PC-3 (cell line): ENCODE measurements around the gene TSSC4. TPM values are rescaled to one million over a fixed set of nuclear protein-coding genes. Genes with fewer than 3 reads are reported as not detected.
A peak's percentile ranks its signal among the peaks of the same experiment; 100 is the strongest.

Experiments
- ATAC-seq: fragments of 200-7000 bp; cut with Tn5 transposase; 2 replicates; pipeline ENCODE4 v1.9.1; 2020; ENCODE audit warnings: mild to moderate bottlenecking, moderate library complexity
- Bru-seq: library from RNA; stranded (reverse); fragments of 400-500 nt; gene quantifications from one replicate; lab custom pipeline; 2021; lab: Mats Ljungman, UMichigan
- BruChase-seq, 2 experiments: library from RNA; stranded (reverse); fragments of 400-500 nt; gene quantifications; one replicate each; lab custom pipeline; 2021; lab: Mats Ljungman, UMichigan
- BruUV-seq: library from RNA; stranded (reverse); fragments of 400-500 nt; replicated peaks from 2 replicates; lab custom pipeline; 2021; lab: Mats Ljungman, UMichigan
- CTCF ChIA-PET: fragments of 300-600 bp; sonication (Branson Sonifier 250); formaldehyde crosslinking; loops from one replicate; lab custom pipeline; 2022; ENCODE audit warnings: antibody characterized with exemption; lab: Charles Lee
- POLR2A ChIA-PET: fragments of 300-600 bp; sonication (Branson Sonifier 250); formaldehyde crosslinking; loops from one replicate; lab custom pipeline; 2022; ENCODE audit warnings: antibody characterized with exemption; ENCODE audit not compliant: unreplicated experiment; lab: Charles Lee
- DNase-seq: peaks from one replicate; pipeline ENCODE4 v3.0.0-alpha.2; 2015
- H2AFZ ChIP-seq: fragments of 300-600 bp; sonication (generic); 2 replicates; pipeline ENCODE4 v1.6.0; 2016; ENCODE audit warnings: antibody characterized with exemption, low read length
- H3F3A ChIP-seq: fragments of 300-600 bp; sonication (generic); one replicate; pipeline ENCODE4 v1.6.0; 2017; ENCODE audit warnings: antibody characterized with exemption, low read length, control low read depth, mild to moderate bottlenecking; ENCODE audit not compliant: unreplicated experiment
- H3K27ac ChIP-seq: fragments of 300-600 bp; sonication (generic); 2 replicates; pipeline ENCODE4 v1.5.1; 2016; ENCODE audit warnings: mild to moderate bottlenecking, low read length
- H3K27me3 ChIP-seq: fragments of 300-600 bp; sonication (generic); 2 replicates; pipeline ENCODE4 v1.6.1; 2016; ENCODE audit warnings: low read length, mixed read lengths
- H3K36me3 ChIP-seq: fragments of 300-600 bp; sonication (generic); 2 replicates; pipeline ENCODE4 v1.6.1; 2016; ENCODE audit warnings: low read depth, mixed run types, low read length, mixed read lengths
- H3K4me1 ChIP-seq: fragments of 300-600 bp; sonication (generic); 2 replicates; pipeline ENCODE4 v1.5.1; 2016; ENCODE audit warnings: low read length; ENCODE audit not compliant: insufficient read depth
- H3K4me2 ChIP-seq: fragments of 300-600 bp; sonication (generic); 2 replicates; pipeline ENCODE4 v1.6.0; 2016; ENCODE audit warnings: low read length
- H3K4me3 ChIP-seq: fragments of 300-600 bp; sonication (generic); 2 replicates; pipeline ENCODE4 v1.5.1; 2016; ENCODE audit warnings: mild to moderate bottlenecking, low read length, mixed read lengths
- H3K79me2 ChIP-seq: fragments of 300-600 bp; sonication (generic); 2 replicates; pipeline ENCODE4 v1.6.1; 2017; ENCODE audit warnings: low read length, mixed read lengths
- H3K9ac ChIP-seq: fragments of 300-600 bp; sonication (generic); 2 replicates; pipeline ENCODE4 v1.6.0; 2016; ENCODE audit warnings: mild to moderate bottlenecking, low read length
- H3K9me2 ChIP-seq: fragments of 300-600 bp; sonication (generic); replicated peaks from 2 replicates; pipeline ENCODE4 v1.6.1; 2016; ENCODE audit warnings: mixed run types, low read length, mixed read lengths
- H3K9me3 ChIP-seq: fragments of 300-600 bp; sonication (generic); 2 replicates; pipeline ENCODE4 v1.6.1; 2016; ENCODE audit warnings: low read length, mixed read lengths
- H4K20me1 ChIP-seq: fragments of 300-600 bp; sonication (generic); 2 replicates; pipeline ENCODE4 v1.6.1; 2016; ENCODE audit warnings: low read length, mixed read lengths
- CTCF ChIP-seq: fragments of 300-600 bp; sonication (generic); conservative IDR thresholded peaks from 2 replicates; pipeline ENCODE4 v1.5.1; 2017; ENCODE audit warnings: antibody characterized with exemption, low read depth, mild to moderate bottlenecking, low read length
- EZH2 ChIP-seq: fragments of 300-600 bp; sonication (generic); IDR thresholded peaks from one replicate; pipeline ENCODE4 v1.6.1; 2017; ENCODE audit warnings: antibody characterized with exemption, mild to moderate bottlenecking, low read length; ENCODE audit not compliant: unreplicated experiment
- EZH2phosphoT487 ChIP-seq: fragments of 300-600 bp; sonication (generic); IDR thresholded peaks from 2 replicates; pipeline ENCODE4 v1.6.1; 2018; ENCODE audit warnings: mild to moderate bottlenecking, antibody characterized with exemption, low read length, borderline replicate concordance
- intact Hi-C: fragments of 100-400 bp; cut with micrococcal nuclease; formaldehyde crosslinking; loops from 2 replicates; pipeline ENCODE4 v1.9.0; 2023
- long read RNA-seq: library from polyadenylated mRNA; unstranded; transcript quantifications from one replicate; pipeline ENCODE4 v2.0.0, GENCODE V29; 2021; ENCODE audit not compliant: unreplicated experiment
- total RNA-seq: library from RNA; depleted of rRNA; stranded (reverse); fragments of >200 nt; gene quantifications from 2 replicates; pipeline ENCODE4 v1.2.3, GENCODE V29; 2014; rRNA removed

The TSSC4 gene
- total RNA-seq (88.3 and 98.5 TPM in 2 replicates), Bru-seq, nascent RNA (percentile 89 among the genes with signal in this experiment), BruChase-seq, experiment 1, labeled RNA remaining after a 6-hour chase (percentile 95 among the genes with signal in this experiment), BruChase-seq, experiment 2, labeled RNA remaining after a 2-hour chase (percentile 94 among the genes with signal in this experiment)
- long read RNA-seq, transcript TSSC4-204 (4 exons, 863 nt) = minor isoform, 5 of 147 reads
- long read RNA-seq, transcript TSSC4-210 (2 exons, 912 nt) = minor isoform, 10 of 147 reads
- long read RNA-seq, transcript TSSC4-201 (3 exons, 1,686 nt) = major isoform, 111 of 147 reads
- long read RNA-seq, partial matches to known transcripts = 10 of 147 reads
- long read RNA-seq, other reads (novel, unspliced or antisense) = 8 of 147 reads

GRCh38 chr11:2400069-2400761 is at the start of gene TSSC4:
Gene TSSC4, plus strand, starts transcription at chr11:2400750. Its CDS starts 1,884 bp downstream, at chr11:2402634.
- Histone ChIP-seq H3K9me3 (no peaks in the 10 kb centered on the region), H2AFZ (peak within 1 kb of the TSS; percentile 70), H3K36me3 (peaks cover 5% of the 10 kb centered on the region; the same call in 1 of the 2 replicates), H3K9me2 (no peaks in the 10 kb centered on the region), H3K4me2 (peak within 1 kb of the TSS; percentile 99), H3F3A (no peaks in the 10 kb centered on the region), H3K9ac (peak within 1 kb of the TSS; percentile 98), H3K27me3 (no peaks in the 10 kb centered on the region), H3K4me3 (peak within 1 kb of the TSS; percentile 98), H3K79me2 (peaks cover 31% of the 10 kb centered on the region), H3K27ac (peak within 1 kb of the TSS; percentile 85), H3K4me1 (peaks cover 11% of the 10 kb centered on the region), H4K20me1 (no peaks in the 10 kb centered on the region)
- ChIA-PET CTCF (interaction anchor here (0.6 to 1.3 kb wide), 3 partner anchors 19 to 75 kb away, joined by 4 to 21 read pairs (median 4); no protein-coding TSS in a partner anchor), POLR2A (interaction anchor here (0.5 to 1.0 kb wide), 7 partner anchors 10 to 289 kb away, joined by 3 to 13 read pairs (median 5); no protein-coding TSS in a partner anchor)
- ATAC-seq = peak; percentile 86
- TF ChIP-seq CTCF (peak; percentile 84), EZH2 (no peak)
- no TSS peak for BruUV-seq
- intact Hi-C loops = loop anchor here (1.0 to 5.0 kb wide), 3 partner anchors 20 to 218 kb away; partner anchors contain the start of gene CD81
- DNase-seq = peak; percentile 99

- DNase-seq (no peak), ATAC-seq (no peak)
- Histone ChIP-seq H3F3A (no peaks in the 10 kb centered on the region), H3K4me2 (no peak overlapping the region), H4K20me1 (no peaks in the 10 kb centered on the region), H3K9me3 (no peaks in the 10 kb centered on the region), H3K27ac (no peak overlapping the region), H3K4me1 (peaks cover 12% of the 10 kb centered on the region; the same call in 1 of the 2 replicates), H3K27me3 (no peaks in the 10 kb centered on the region), H2AFZ (no peak overlapping the region), H3K9ac (no peak overlapping the region), H3K9me2 (no peaks in the 10 kb centered on the region), H3K4me3 (no peak overlapping the region), H3K36me3 (no peaks in the 10 kb centered on the region), H3K79me2 (no peaks in the 10 kb centered on the region)
- TF ChIP-seq EZH2phosphoT487 (no peak), EZH2 (no peak), CTCF (no peak)
- ChIA-PET CTCF (no interaction called here), POLR2A (no interaction called here)
- BruUV-seq = no TSS peak
- intact Hi-C loops = no loop called here
Measured at GRCh38 chr11:2351701-2352100, 48.8 kb upstream of the TSSC4 start.
